Neural cell (in vitro differentiated cells): ENCODE measurements around the gene GYPC. TPM values are rescaled to one million over a fixed set of nuclear protein-coding genes. Genes with fewer than 3 reads are reported as not detected.

Source experiments
- H2AFZ ChIP-seq: fragments of 200-600, 300-800 bp; sonication (generic), shearing (Covaris generic); 2 replicates; pipeline ENCODE4 v1.6.0; 2014; ENCODE audit warnings: low read depth, mild to moderate bottlenecking, antibody characterized with exemption, low read length, moderate library complexity
- H3F3A ChIP-seq: fragments of 200-600 bp; shearing (Covaris generic); 2 replicates; pipeline ENCODE4 v1.6.1; 2016; ENCODE audit warnings: mild to moderate bottlenecking, moderate library complexity, mixed read lengths, antibody characterized with exemption, low read length; ENCODE audit not compliant: insufficient read depth, poor library complexity, severe bottlenecking
- H3K27ac ChIP-seq: fragments of 200-600, 300-800 bp; sonication (generic), shearing (Covaris generic); 2 replicates; pipeline ENCODE4 v1.5.1; 2014; ENCODE audit warnings: mild to moderate bottlenecking, low read length, moderate library complexity
- H3K27me3 ChIP-seq: fragments of 300-800, 200-600 bp; sonication (generic), shearing (Covaris generic); 2 replicates; pipeline ENCODE4 v1.6.0; 2014; ENCODE audit warnings: mild to moderate bottlenecking, low read depth, low read length, moderate library complexity; ENCODE audit not compliant: insufficient read depth
- H3K36me3 ChIP-seq: fragments of 300-800, 200-600 bp; sonication (generic), shearing (Covaris generic); 2 replicates; pipeline ENCODE4 v1.5.1; 2014; ENCODE audit warnings: mild to moderate bottlenecking, antibody characterized with exemption, low read length, moderate library complexity; ENCODE audit not compliant: insufficient read depth
- H3K4me2 ChIP-seq: fragments of 300-800, 200-600 bp; sonication (generic), shearing (Covaris generic); 2 replicates; pipeline ENCODE4 v1.6.0; 2014; ENCODE audit warnings: mild to moderate bottlenecking, low read length
- H3K4me3 ChIP-seq: fragments of 300-800, 200-600 bp; sonication (generic), shearing (Covaris generic); 2 replicates; pipeline ENCODE4 v1.5.1; 2014; ENCODE audit warnings: mild to moderate bottlenecking, low read length, moderate library complexity
- H3K79me2 ChIP-seq: fragments of 200-600 bp; shearing (Covaris generic); replicated peaks from 2 replicates; pipeline ENCODE4 v1.6.0; 2014; ENCODE audit warnings: mild to moderate bottlenecking, low read length, moderate library complexity; ENCODE audit not compliant: insufficient read depth
- H3K9ac ChIP-seq: fragments of 300-800, 200-600 bp; sonication (generic), shearing (Covaris generic); 2 replicates; pipeline ENCODE4 v1.6.1; 2016; ENCODE audit warnings: mild to moderate bottlenecking, low read length, mixed read lengths
- H3K9me2 ChIP-seq: fragments of 200-600 bp; shearing (Covaris generic); 2 replicates; pipeline ENCODE4 v1.6.1; 2016; ENCODE audit warnings: mild to moderate bottlenecking, low read length, mixed read lengths; ENCODE audit not compliant: insufficient read depth
- H3K9me3 ChIP-seq: fragments of 200-600, 300-800 bp; sonication (generic), shearing (Covaris generic); 2 replicates; pipeline ENCODE4 v1.6.1; 2016; ENCODE audit warnings: mild to moderate bottlenecking, mixed run types, low read length, moderate library complexity, mixed read lengths
- H4K20me1 ChIP-seq: fragments of 200-600 bp; shearing (Covaris generic); 2 replicates; pipeline ENCODE4 v1.6.1; 2016; ENCODE audit warnings: mild to moderate bottlenecking, mixed run types; ENCODE audit not compliant: insufficient read depth
- CTCF ChIP-seq: fragments of 450-650 bp; IDR thresholded peaks from 2 replicates; pipeline ENCODE4 v1.5.1; 2014; ENCODE audit warnings: antibody characterized with exemption, mild to moderate bottlenecking, moderate library complexity; ENCODE audit not compliant: poor library complexity, severe bottlenecking
- EP300 ChIP-seq: fragments of 450-650 bp; conservative IDR thresholded peaks from 2 replicates; pipeline ENCODE4 v1.6.1; 2014; ENCODE audit warnings: antibody characterized with exemption, mild to moderate bottlenecking, moderate library complexity; ENCODE audit not compliant: poor library complexity, severe bottlenecking
- EZH2 ChIP-seq: fragments of 200-600, 300-800 bp; shearing (Covaris generic), sonication (generic); IDR thresholded peaks from 2 replicates; pipeline ENCODE4 v1.6.1; 2014; ENCODE audit warnings: antibody characterized with exemption, low read length, borderline replicate concordance, mild to moderate bottlenecking; ENCODE audit not compliant: insufficient read depth, poor library complexity, severe bottlenecking
- MXI1 ChIP-seq: fragments of 450-650 bp; conservative IDR thresholded peaks from 2 replicates; pipeline ENCODE4 v1.6.1; 2014; ENCODE audit warnings: antibody characterized with exemption, mild to moderate bottlenecking; ENCODE audit not compliant: poor library complexity, severe bottlenecking
- POLR2AphosphoS5 ChIP-seq: IDR thresholded peaks from 2 replicates; pipeline ENCODE4 v1.6.1; 2012
- RAD21 ChIP-seq: fragments of 450-650 bp; conservative IDR thresholded peaks from 2 replicates; pipeline ENCODE4 v1.6.1; 2014; ENCODE audit warnings: antibody characterized with exemption, mild to moderate bottlenecking, moderate library complexity
- REST ChIP-seq: IDR thresholded peaks from 2 replicates; pipeline ENCODE4 v1.6.1; 2012; ENCODE audit warnings: borderline replicate concordance
- SMC3 ChIP-seq: fragments of 450-650 bp; conservative IDR thresholded peaks from 2 replicates; pipeline ENCODE4 v1.6.1; 2014; ENCODE audit warnings: antibody characterized with exemption, mild to moderate bottlenecking, moderate library complexity; ENCODE audit not compliant: poor library complexity
- TAF1 ChIP-seq: IDR thresholded peaks from 2 replicates; pipeline ENCODE4 v1.6.1; 2012; ENCODE audit warnings: low read depth
- polyA plus RNA-seq: library from polyadenylated mRNA; depleted of rRNA; stranded (reverse); fragments of >200 nt; gene quantifications from 2 replicates; pipeline ENCODE4 v1.2.3, GENCODE V29; 2014

The GYPC gene
- polyA plus RNA-seq, 1 donor from 2014 or later = 0.40 TPM

- Histone ChIP-seq H4K20me1 (no peaks in the 10 kb centered on the region), H3K9me3 (no peaks in the 10 kb centered on the region), H3K4me3 (no peak overlapping the region), H3K9me2 (no peaks in the 10 kb centered on the region), H2AFZ (no peak overlapping the region), H3K79me2 (no peaks in the 10 kb centered on the region), H3K36me3 (no peaks in the 10 kb centered on the region), H3K9ac (no peak overlapping the region), H3K4me2 (no peak overlapping the region), H3K27me3 (no peaks in the 10 kb centered on the region), H3K27ac (no peak overlapping the region), H3F3A (no peaks in the 10 kb centered on the region)
- TF ChIP-seq REST (no peak), EZH2 (no peak), SMC3 (no peak), RAD21 (no peak), TAF1 (no peak), MXI1 (no peak), EP300 (no peak), CTCF (no peak), POLR2AphosphoS5 (no peak)
Measured at GRCh38 chr2:126665483-126665882, 9.5 kb downstream of the GYPC start.

- no peak overlapping the region for H3K9ac ChIP-seq
- H4K20me1 ChIP-seq = no peaks in the 10 kb centered on the region
Measured at GRCh38 chr2:126668254-126668653, 12.3 kb downstream of the GYPC start.

GRCh38 chr2:126669772-126670171 lies 13.8 kb downstream of the GYPC start:
- H3K79me2 ChIP-seq = no peaks in the 10 kb centered on the region
- H3K9me2 ChIP-seq = no peaks in the 10 kb centered on the region
- H3K9ac ChIP-seq = no peak overlapping the region
- no peaks in the 10 kb centered on the region for H3K27me3 ChIP-seq
- H3F3A ChIP-seq = no peaks in the 10 kb centered on the region
- H3K36me3 ChIP-seq = no peaks in the 10 kb centered on the region
- H3K9me3 ChIP-seq = no peaks in the 10 kb centered on the region
- TF ChIP-seq RAD21 (no peak), POLR2AphosphoS5 (no peak), TAF1 (no peak), EZH2 (no peak), EP300 (no peak), CTCF (no peak), REST (no peak), MXI1 (no peak), SMC3 (no peak)
- H2AFZ ChIP-seq = no peak overlapping the region
- H4K20me1 ChIP-seq = no peaks in the 10 kb centered on the region
- no peak overlapping the region for H3K4me2 ChIP-seq
- H3K4me3 ChIP-seq = no peak overlapping the region
- H3K27ac ChIP-seq = no peak overlapping the region

More at GRCh38 chr2:126668254-126668653, 12.3 kb downstream of the GYPC start:
- Histone ChIP-seq H3K27me3 (no peaks in the 10 kb centered on the region), H3K9me2 (no peaks in the 10 kb centered on the region), H2AFZ (no peak overlapping the region), H3K9me3 (no peaks in the 10 kb centered on the region), H3K36me3 (no peaks in the 10 kb centered on the region), H3F3A (no peaks in the 10 kb centered on the region), H3K27ac (no peak overlapping the region), H3K4me2 (no peak overlapping the region), H3K4me3 (no peak overlapping the region), H3K79me2 (no peaks in the 10 kb centered on the region)
- TF ChIP-seq MXI1 (no peak), POLR2AphosphoS5 (no peak)
